K562 (cell line): ENCODE measurements around the gene CSMD2. TPM values are rescaled to one million over a fixed set of nuclear protein-coding genes. Genes with fewer than 3 reads are reported as not detected.

ENCODE experiments used
- ATAC-seq: fragments of 200-7000 bp; cut with Tn5 transposase; 3 replicates; pipeline ENCODE4 v1.9.1; 2020; ENCODE audit warnings: moderate library complexity
- BruUV-seq: library from RNA; stranded (reverse); fragments of 400-500 nt; replicated peaks from 2 replicates; lab custom pipeline; 2021; lab: Mats Ljungman, UMichigan
- CTCF ChIA-PET: fragments of 300-600 bp; formaldehyde crosslinking; extraction: SDS; loops from one replicate; lab custom pipeline; 2021; ENCODE audit warnings: low intra/inter-chr PET ratio; lab: Yijun Ruan, JAX
- POLR2A ChIA-PET: fragments of 300-600, 350-650 bp; sonication (Branson Sonifier 250); formaldehyde crosslinking; extraction: SDS; loops from one replicate; lab custom pipeline; 2021; ENCODE audit warnings: antibody characterized with exemption, inconsistent platforms; lab: Yijun Ruan, JAX
- DNase-seq, 4 experiments: peaks; one replicate each; pipeline versions ENCODE4 v3.0.0 to v3.0.0-alpha.2; 2011 to 2018; ENCODE audit warnings: low spot score in 3 of 4, mixed read lengths in 3 of 4; ENCODE audit errors: extremely low read depth in 1 of 4
- FAIRE-seq: peaks from 2 replicates; lab custom pipeline; 2011; peaks lifted over from hg19 to GRCh38; lab: Jason Lieb, UNC
- H2AFZ ChIP-seq: 2 replicates; pipeline ENCODE4 v1.6.0; 2011; ENCODE audit warnings: low read depth, low read length, control low read depth, inconsistent platforms
- H3K27ac ChIP-seq: fragments of 200-600 bp; 3 replicates; pipeline ENCODE4 v1.8.0; 2011; ENCODE audit warnings: low read depth, mild to moderate bottlenecking, control low read depth, inconsistent platforms, low read length, moderate library complexity, mixed read lengths; ENCODE audit errors: extremely low read depth
- H3K27me3 ChIP-seq, 2 experiments: fragments of 300-600 bp in 1 of 2; 2 replicates in 1 of 2; 3 replicates in 1 of 2; pipeline versions ENCODE4 v1.6.0 to v1.8.0; 2011; ENCODE audit warnings: inconsistent platforms in 2 of 2, low read length in 2 of 2, mild to moderate bottlenecking in 1 of 2, mixed read lengths in 1 of 2, moderate library complexity in 1 of 2; ENCODE audit not compliant: control insufficient read depth in 2 of 2, insufficient read depth in 2 of 2
- H3K36me3 ChIP-seq: fragments of 300-600 bp; 3 replicates; pipeline ENCODE4 v1.8.0; 2011; ENCODE audit warnings: mild to moderate bottlenecking, low read length, inconsistent platforms; ENCODE audit not compliant: control insufficient read depth, insufficient read depth
- H3K4me1 ChIP-seq, 2 experiments: fragments of 200-600 bp in 1 of 2; replicated peaks in 1 of 2; 2 replicates in 1 of 2; 3 replicates in 1 of 2; pipeline versions ENCODE4 v1.5.1 to v1.8.0; 2011; ENCODE audit warnings: inconsistent platforms in 2 of 2, low read length in 2 of 2, mild to moderate bottlenecking in 1 of 2, mixed read lengths in 1 of 2, moderate library complexity in 1 of 2; ENCODE audit not compliant: control insufficient read depth in 2 of 2, insufficient read depth in 2 of 2
- H3K4me2 ChIP-seq: 2 replicates; pipeline ENCODE4 v1.6.1; 2011; ENCODE audit warnings: low read length, control low read depth, inconsistent platforms, mixed read lengths; ENCODE audit not compliant: insufficient read depth
- H3K4me3 ChIP-seq: fragments of 200-600 bp; sonication (generic), shearing (Covaris generic); 2 replicates; pipeline ENCODE4 v1.5.1; 2016; ENCODE audit warnings: control low read depth, inconsistent platforms
- H3K79me2 ChIP-seq: fragments of 200-600 bp; 3 replicates; pipeline ENCODE4 v1.8.0; 2011; ENCODE audit warnings: low read length, inconsistent platforms; ENCODE audit not compliant: control insufficient read depth, insufficient read depth
- H3K9ac ChIP-seq, 2 experiments: 2 replicates each; pipeline versions ENCODE4 v1.6.0 to v1.6.1; 2011; ENCODE audit warnings: low read depth in 2 of 2, low read length in 2 of 2, control low read depth in 1 of 2, inconsistent platforms in 1 of 2, mild to moderate bottlenecking in 1 of 2, mixed read lengths in 1 of 2; ENCODE audit not compliant: insufficient read depth in 1 of 2
- H3K9me1 ChIP-seq: one replicate; pipeline ENCODE4 v1.6.0; 2011; ENCODE audit warnings: inconsistent platforms, mild to moderate bottlenecking, low read length, moderate library complexity; ENCODE audit not compliant: control insufficient read depth, insufficient read depth
- H3K9me3 ChIP-seq: replicated peaks from 2 replicates; pipeline ENCODE4 v1.5.1; 2011; ENCODE audit warnings: low read depth, low read length, inconsistent platforms; ENCODE audit not compliant: control insufficient read depth, insufficient read depth
- H4K20me1 ChIP-seq: replicated peaks from 2 replicates; pipeline ENCODE4 v1.6.1; 2011; ENCODE audit warnings: low read length, inconsistent platforms, mixed read lengths; ENCODE audit not compliant: control insufficient read depth, insufficient read depth
- RNF2 ChIP-seq: sonication (generic); IDR thresholded peaks from 2 replicates; pipeline ENCODE4 v1.6.1; 2016
- TEAD2 ChIP-seq: fragments of 450-650 bp; IDR thresholded peaks from 2 replicates; pipeline ENCODE4 v1.6.1; 2016; ENCODE audit warnings: missing genetic modification characterization, control low read depth, missing compliant biosample characterization
- ZC3H11A ChIP-seq: IDR thresholded peaks from 2 replicates; pipeline ENCODE4 v1.6.1; 2012; ENCODE audit warnings: low read depth, low read length, improper control_type of control experiment
- ZKSCAN3 ChIP-seq: fragments of 250-450 bp; sonication (Bioruptor Pico); IDR thresholded peaks from 2 replicates; pipeline ENCODE4 v1.4.0; 2020
- ZNF57 ChIP-seq: fragments of 450-650 bp; formaldehyde crosslinking; IDR thresholded peaks from 2 replicates; pipeline ENCODE4 v1.4.0; 2020; ENCODE audit warnings: mild to moderate bottlenecking, moderate library complexity
- WGBS: fragments of 100-300 bp; shearing (Covaris generic); methylation state at CpG from one replicate; pipeline ENCODE4 v1.1.6; 2016; ENCODE audit warnings: low coverage, mixed read lengths; ENCODE audit not compliant: insufficient coverage; ENCODE audit errors: missing lambda C conversion rate; 5-methylcytosine and 5-hydroxymethylcytosine counted together
- in situ Hi-C: fragments of 300-500 bp; cut with MboI; formaldehyde crosslinking; loops from 4 replicates; pipeline ENCODE4 v1.15.0; 2018; ENCODE audit warnings: inconsistent platforms, mixed read lengths
- intact Hi-C: fragments of 100-400 bp; cut with micrococcal nuclease; formaldehyde crosslinking; loops from 2 replicates; pipeline ENCODE4 v1.14.2; 2022
- polyA plus RNA-seq, 8 experiments: library from polyadenylated mRNA; depleted of rRNA in 4 of 8; stranded (reverse) in 5 of 8; unstranded in 3 of 8; fragments of >200 nt; fragmentation: Nextera tagmentation in 2 of 8; fragmentation: Illumina TruSeq in 1 of 8; extraction: Ambion mirVana in 2 of 8; extraction: Trizol in 1 of 8; gene quantifications; 2 replicates each; pipeline versions ENCODE4 v1.2.1 to v1.2.3, GENCODE V29; 2011 to 2014; ENCODE audit warnings: inconsistent platforms in 1 of 8, missing spikeins in 1 of 8
- total RNA-seq, 7 experiments: library from RNA; depleted of rRNA in 6 of 7; stranded (reverse); fragments of >200 nt in 6 of 7; fragmentation: Illumina TruSeq in 2 of 7; extraction: Trizol in 2 of 7; gene quantifications; 2 replicates each; pipeline versions ENCODE4 v1.2.1 to v1.2.3, GENCODE V29; 2011 to 2021; ENCODE audit warnings: low replicate concordance in 1 of 7
- TF ChIP-seq, protein P1 (sequence below): fragments of 200-800 bp; sonication (Bioruptor generic); IDR thresholded peaks from 2 replicates; pipeline ENCODE4 v1.6.1; 2016; ENCODE audit warnings: missing genetic modification characterization, missing compliant biosample characterization
- TF ChIP-seq, protein P2 (sequence below): fragments of 250-450 bp; sonication (Bioruptor Pico); IDR thresholded peaks from 2 replicates; pipeline ENCODE4 v1.8.0; 2021; ENCODE audit warnings: moderate library complexity, mild to moderate bottlenecking, inconsistent platforms
- TF ChIP-seq, protein P3 (sequence below), 2 experiments: IDR thresholded peaks; 2 replicates each; pipeline ENCODE4 v1.6.1; 2011; ENCODE audit warnings: borderline replicate concordance in 1 of 2, control low read depth in 1 of 2, low read depth in 1 of 2, low read length in 1 of 2, mild to moderate bottlenecking in 1 of 2, mixed read lengths in 1 of 2, moderate library complexity in 1 of 2; ENCODE audit not compliant: insufficient read depth in 1 of 2, insufficient read length in 1 of 2, poor library complexity in 1 of 2, severe bottlenecking in 1 of 2; ENCODE audit errors: extremely low read depth in 1 of 2

CSMD2 gene
- total and polyA plus RNA-seq, 9 of the 15 experiments (the other 6 are each of a cell fraction or from before 2014, with no cell fraction given) = not detected

DNA sequence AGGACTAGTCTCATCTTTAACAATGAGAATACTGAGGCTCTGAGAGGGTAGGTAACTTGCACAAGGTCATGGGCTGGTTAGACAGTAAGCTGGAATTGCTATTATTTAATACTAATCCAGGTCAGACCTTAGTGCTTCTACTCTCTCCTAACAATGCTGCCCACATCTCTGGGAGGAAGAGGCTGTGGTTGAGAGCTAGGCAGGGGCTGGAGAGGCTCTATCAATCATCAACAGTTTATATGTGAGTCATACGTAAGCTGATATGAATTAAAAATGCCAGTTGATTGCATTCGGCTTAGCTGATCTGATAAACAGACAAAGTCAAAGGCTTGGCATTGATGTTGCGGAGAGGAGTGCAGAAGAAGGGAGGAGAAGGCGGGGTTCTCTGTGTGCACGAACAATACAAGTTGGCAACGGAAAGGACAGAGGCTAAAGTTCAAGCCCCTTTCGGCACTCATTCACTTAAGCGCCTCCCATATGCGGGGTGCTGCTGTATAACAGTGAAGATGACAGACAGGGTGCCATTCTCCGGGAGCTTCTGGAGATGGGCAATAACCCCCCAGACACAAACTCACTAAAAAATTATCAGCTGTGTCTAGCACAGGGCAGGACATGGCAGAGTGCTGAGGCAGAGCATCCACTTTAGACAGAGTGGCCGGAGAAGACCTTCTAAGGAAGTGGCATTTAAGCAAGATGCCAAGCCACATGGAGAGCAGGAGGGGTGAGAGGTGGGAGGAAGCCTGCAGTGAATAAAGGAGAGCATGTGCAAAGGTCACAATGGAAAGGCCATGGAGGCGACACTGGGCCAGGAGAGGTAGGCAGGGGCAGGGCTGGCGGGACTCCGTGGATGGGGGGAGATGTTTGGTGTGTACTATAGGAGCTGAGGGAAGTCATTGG is 497.4 kb downstream of the CSMD2 start:
- ChIA-PET POLR2A (interaction anchor here (0.6 kb wide), 2 partner anchors 523 to 544 kb away, joined by 3 read pairs; no protein-coding TSS in a partner anchor), CTCF (no interaction called here)
- ATAC-seq (no peak), DNase-seq (no peak), FAIRE-seq (no peak)
- no peaks in the 10 kb centered on the region for H3K36me3 ChIP-seq
- no peak overlapping the region for H3K9ac ChIP-seq
- TF ChIP-seq, protein P1, sequence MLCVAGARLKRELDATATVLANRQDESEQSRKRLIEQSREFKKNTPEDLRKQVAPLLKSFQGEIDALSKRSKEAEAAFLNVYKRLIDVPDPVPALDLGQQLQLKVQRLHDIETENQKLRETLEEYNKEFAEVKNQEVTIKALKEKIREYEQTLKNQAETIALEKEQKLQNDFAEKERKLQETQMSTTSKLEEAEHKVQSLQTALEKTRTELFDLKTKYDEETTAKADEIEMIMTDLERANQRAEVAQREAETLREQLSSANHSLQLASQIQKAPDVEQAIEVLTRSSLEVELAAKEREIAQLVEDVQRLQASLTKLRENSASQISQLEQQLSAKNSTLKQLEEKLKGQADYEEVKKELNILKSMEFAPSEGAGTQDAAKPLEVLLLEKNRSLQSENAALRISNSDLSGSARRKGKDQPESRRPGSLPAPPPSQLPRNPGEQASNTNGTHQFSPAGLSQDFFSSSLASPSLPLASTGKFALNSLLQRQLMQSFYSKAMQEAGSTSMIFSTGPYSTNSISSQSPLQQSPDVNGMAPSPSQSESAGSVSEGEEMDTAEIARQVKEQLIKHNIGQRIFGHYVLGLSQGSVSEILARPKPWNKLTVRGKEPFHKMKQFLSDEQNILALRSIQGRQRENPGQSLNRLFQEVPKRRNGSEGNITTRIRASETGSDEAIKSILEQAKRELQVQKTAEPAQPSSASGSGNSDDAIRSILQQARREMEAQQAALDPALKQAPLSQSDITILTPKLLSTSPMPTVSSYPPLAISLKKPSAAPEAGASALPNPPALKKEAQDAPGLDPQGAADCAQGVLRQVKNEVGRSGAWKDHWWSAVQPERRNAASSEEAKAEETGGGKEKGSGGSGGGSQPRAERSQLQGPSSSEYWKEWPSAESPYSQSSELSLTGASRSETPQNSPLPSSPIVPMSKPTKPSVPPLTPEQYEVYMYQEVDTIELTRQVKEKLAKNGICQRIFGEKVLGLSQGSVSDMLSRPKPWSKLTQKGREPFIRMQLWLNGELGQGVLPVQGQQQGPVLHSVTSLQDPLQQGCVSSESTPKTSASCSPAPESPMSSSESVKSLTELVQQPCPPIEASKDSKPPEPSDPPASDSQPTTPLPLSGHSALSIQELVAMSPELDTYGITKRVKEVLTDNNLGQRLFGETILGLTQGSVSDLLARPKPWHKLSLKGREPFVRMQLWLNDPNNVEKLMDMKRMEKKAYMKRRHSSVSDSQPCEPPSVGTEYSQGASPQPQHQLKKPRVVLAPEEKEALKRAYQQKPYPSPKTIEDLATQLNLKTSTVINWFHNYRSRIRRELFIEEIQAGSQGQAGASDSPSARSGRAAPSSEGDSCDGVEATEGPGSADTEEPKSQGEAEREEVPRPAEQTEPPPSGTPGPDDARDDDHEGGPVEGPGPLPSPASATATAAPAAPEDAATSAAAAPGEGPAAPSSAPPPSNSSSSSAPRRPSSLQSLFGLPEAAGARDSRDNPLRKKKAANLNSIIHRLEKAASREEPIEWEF (CRISPR knock-in tag) = no peak
- TF ChIP-seq RNF2 = no peak
- no peak for TF ChIP-seq ZC3H11A
- TF ChIP-seq, protein P2, sequence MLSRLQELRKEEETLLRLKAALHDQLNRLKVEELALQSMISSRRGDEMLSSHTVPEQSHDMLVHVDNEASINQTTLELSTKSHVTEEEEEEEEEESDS (CRISPR knock-in tag) = no peak
- no peak for TF ChIP-seq ZKSCAN3 (CRISPR knock-in tag)
- TF ChIP-seq ZNF57 (CRISPR knock-in tag) = no peak
- TF ChIP-seq, protein P3, sequence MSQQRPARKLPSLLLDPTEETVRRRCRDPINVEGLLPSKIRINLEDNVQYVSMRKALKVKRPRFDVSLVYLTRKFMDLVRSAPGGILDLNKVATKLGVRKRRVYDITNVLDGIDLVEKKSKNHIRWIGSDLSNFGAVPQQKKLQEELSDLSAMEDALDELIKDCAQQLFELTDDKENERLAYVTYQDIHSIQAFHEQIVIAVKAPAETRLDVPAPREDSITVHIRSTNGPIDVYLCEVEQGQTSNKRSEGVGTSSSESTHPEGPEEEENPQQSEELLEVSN (IDR thresholded peaks at IDR 0.05; ENCODE audit: borderline replicate concordance in 1 of 2, extremely low read depth in 1 of 2, insufficient read depth in 1 of 2, insufficient read length in 1 of 2, low read depth in 1 of 2, low read length in 1 of 2, poor library complexity in 1 of 2, severe bottlenecking in 1 of 2) = no peak
- TF ChIP-seq TEAD2 (tag) = no peak
- H3K9me1 ChIP-seq = no peaks in the 10 kb centered on the region
- H3K9me3 ChIP-seq = no peaks in the 10 kb centered on the region
- no peak overlapping the region for H3K4me2 ChIP-seq
- H3K4me3 ChIP-seq = no peak overlapping the region
- H4K20me1 ChIP-seq = no peaks in the 10 kb centered on the region
- no peak overlapping the region for H2AFZ ChIP-seq
- WGBS = 0% methylated on average over 14 of the region's 14 CpGs
- no TSS peak for BruUV-seq
- no peak overlapping the region for H3K27ac ChIP-seq
- no peaks in the 10 kb centered on the region for H3K4me1 ChIP-seq
- intact Hi-C loops (no loop called here), in situ Hi-C loops (no loop called here)
- no peaks in the 10 kb centered on the region for H3K79me2 ChIP-seq
- 0 out of 5 replicates have a peak, but pooled peaks cover 0 to 6% of the 10 kb centered on the region in 2 experiments for H3K27me3 ChIP-seq
